Prostate gland (tissue), 2 donors: ENCODE data around the gene MDC1. TPM values are rescaled to one million over a fixed set of nuclear protein-coding genes. Genes with fewer than 3 reads are reported as not detected.
"Not testable (repeated sequence)": the region's sequence is repeated elsewhere in the genome, so short reads cannot be mapped to it uniquely, and the experiment has no call there.

Experiments used
- DNase-seq: peaks from one replicate; pipeline ENCODE4 v3.0.0-alpha.2; 2019; ENCODE audit warnings: low spot score
- H3K27ac ChIP-seq, 2 donors: fragments of 200-600 bp; sonication (generic); 2 replicates each; pipeline ENCODE4 v1.5.1; 2017 to 2019
- H3K27me3 ChIP-seq: fragments of 200-600 bp; sonication (generic); replicated peaks from 2 replicates; pipeline ENCODE4 v1.5.1; 2019; ENCODE audit not compliant: insufficient read depth
- H3K36me3 ChIP-seq, 2 donors: fragments of 200-600 bp; sonication (generic); 1 replicate in 1 of 2; 2 replicates in 1 of 2; pipeline versions ENCODE4 v1.5.1 to v1.8.1; 2017 to 2019
- H3K4me1 ChIP-seq: fragments of 200-600 bp; sonication (generic); replicated peaks from 2 replicates; pipeline ENCODE4 v1.5.1; 2019
- H3K4me3 ChIP-seq, 2 donors: fragments of 200-600 bp; sonication (generic); 2 replicates each; pipeline ENCODE4 v1.5.1; 2017 to 2019
- H3K9me3 ChIP-seq: fragments of 200-600 bp; sonication (generic); 2 replicates; pipeline ENCODE4 v1.5.1; 2017
- POLR2A ChIP-seq: fragments of 450-650 bp; IDR thresholded peaks from one replicate; pipeline ENCODE4 v1.6.1; 2016; ENCODE audit warnings: antibody characterized with exemption, mild to moderate bottlenecking
- POLR2AphosphoS5 ChIP-seq: sonication (generic); formaldehyde crosslinking; IDR thresholded peaks from one replicate; pipeline ENCODE4 v1.6.1; 2017; ENCODE audit warnings: antibody characterized with exemption
- WGBS: methylation state at CpG from one replicate; pipeline ENCODE4 v1.1.5; 2018; 5-methylcytosine and 5-hydroxymethylcytosine counted together
- intact Hi-C: fragments of 100-400 bp; cut with DNase I; formaldehyde crosslinking; loops from one replicate; pipeline ENCODE4 v1.14.2; 2022
- total RNA-seq, 2 donors: library from RNA; depleted of rRNA; stranded (reverse); fragments of >200 nt; gene quantifications; one replicate each; pipeline ENCODE4 v1.1.0, GENCODE V29; 2016
- TF ChIP-seq, protein P1 (sequence below), 4 experiments: fragments of 200-600 bp in 2 of 4; fragments of 450-650 bp in 2 of 4; sonication (generic) in 2 of 4; IDR thresholded peaks; 1 replicate in 3 of 4; 2 replicates in 1 of 4; pipeline ENCODE4 v1.5.1; 2016 to 2019; ENCODE audit warnings: antibody characterized with exemption in 4 of 4, mild to moderate bottlenecking in 2 of 4, moderate library complexity in 2 of 4

MDC1 gene
- total RNA-seq, 2 donors from 2014 or later, result 20.5 to 26.3 TPM

DNA sequence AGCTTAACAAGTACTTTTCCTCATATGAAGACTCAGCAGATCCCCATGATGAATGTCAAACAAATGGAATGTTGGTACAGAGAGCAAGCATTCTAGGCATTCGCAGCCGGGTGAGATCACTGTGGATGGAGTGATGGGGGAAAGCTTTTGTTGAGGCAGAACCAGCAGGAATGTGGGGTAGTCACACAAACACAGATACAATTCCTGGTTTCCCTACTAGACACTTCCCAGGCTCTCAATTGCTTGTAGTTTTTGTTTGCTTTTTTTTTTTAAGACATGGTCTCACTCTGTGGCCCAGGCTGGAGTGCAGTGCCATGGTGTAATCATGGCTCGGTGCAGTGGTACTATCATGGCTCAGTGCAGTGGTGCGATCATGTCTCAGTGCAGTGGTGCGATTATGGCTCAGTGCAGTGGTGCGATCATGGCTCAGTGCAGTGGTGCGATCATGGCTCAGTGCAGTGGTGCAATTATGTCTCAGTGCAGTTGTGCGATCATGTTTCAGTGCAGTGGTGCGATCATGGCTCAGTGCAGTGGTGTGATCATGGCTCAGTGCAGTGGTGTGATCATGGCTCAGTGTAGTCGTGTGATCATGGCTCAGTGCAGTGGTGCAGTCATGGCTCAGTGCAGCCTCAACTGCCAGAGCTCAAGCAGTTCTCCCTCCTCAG is 42.6 kb upstream of the MDC1 start:
- H3K27me3 ChIP-seq, result no peaks in the 10 kb centered on the region
- no peaks in the 10 kb centered on the region for H3K9me3 ChIP-seq
- intact Hi-C loops, result no loop called here
- H3K27ac ChIP-seq, result no peak overlapping the region
- no peak for DNase-seq
- 87% methylated on average over 10 of the region's 10 CpGs for WGBS
- no peaks in the 10 kb centered on the region for H3K36me3 ChIP-seq
- H3K4me1 ChIP-seq, result no peaks in the 10 kb centered on the region
- H3K4me3 ChIP-seq, result no peak overlapping the region
- TF ChIP-seq, protein P1, sequence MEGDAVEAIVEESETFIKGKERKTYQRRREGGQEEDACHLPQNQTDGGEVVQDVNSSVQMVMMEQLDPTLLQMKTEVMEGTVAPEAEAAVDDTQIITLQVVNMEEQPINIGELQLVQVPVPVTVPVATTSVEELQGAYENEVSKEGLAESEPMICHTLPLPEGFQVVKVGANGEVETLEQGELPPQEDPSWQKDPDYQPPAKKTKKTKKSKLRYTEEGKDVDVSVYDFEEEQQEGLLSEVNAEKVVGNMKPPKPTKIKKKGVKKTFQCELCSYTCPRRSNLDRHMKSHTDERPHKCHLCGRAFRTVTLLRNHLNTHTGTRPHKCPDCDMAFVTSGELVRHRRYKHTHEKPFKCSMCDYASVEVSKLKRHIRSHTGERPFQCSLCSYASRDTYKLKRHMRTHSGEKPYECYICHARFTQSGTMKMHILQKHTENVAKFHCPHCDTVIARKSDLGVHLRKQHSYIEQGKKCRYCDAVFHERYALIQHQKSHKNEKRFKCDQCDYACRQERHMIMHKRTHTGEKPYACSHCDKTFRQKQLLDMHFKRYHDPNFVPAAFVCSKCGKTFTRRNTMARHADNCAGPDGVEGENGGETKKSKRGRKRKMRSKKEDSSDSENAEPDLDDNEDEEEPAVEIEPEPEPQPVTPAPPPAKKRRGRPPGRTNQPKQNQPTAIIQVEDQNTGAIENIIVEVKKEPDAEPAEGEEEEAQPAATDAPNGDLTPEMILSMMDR (IDR thresholded peaks at IDR 0.05), result no peak
- no peak for TF ChIP-seq POLR2A
- no peak for TF ChIP-seq POLR2AphosphoS5

DNA sequence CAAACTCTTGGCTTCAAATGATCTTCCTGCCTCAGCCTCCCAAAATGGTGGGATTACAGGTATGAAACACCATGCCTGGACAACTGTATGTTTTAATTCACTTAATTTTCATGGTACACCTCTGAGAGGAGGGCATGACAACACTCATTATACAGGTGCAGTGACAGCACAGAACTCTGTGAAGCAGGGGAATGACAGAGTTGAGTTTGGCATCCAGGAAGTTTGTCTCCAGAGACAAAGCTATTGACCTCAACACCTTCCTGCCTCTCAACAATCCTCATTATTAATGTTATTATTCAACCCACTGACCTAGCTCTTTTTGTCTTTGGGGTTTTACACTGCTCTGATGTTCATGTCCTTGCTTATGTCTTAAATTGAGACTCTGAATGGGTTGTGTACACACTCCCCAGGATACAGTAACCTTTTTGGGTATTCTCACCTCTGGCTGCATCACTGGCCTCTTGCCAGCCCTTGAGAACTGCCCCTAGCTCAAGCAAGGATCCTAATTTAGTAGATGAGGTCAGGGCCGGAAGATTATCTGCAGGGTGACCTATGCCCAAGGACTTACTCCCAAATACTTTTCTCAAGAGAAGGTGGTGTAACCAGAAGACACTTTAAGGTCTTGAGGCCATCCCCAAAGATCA is 40.3 kb upstream of the MDC1 start:
- no peak for DNase-seq
- TF ChIP-seq POLR2A (no peak), POLR2AphosphoS5 (no peak)
- TF ChIP-seq, protein P1 (IDR thresholded peaks at IDR 0.05), result no peak
- intact Hi-C loops, result no loop called here
- no peaks in the 10 kb centered on the region for H3K27me3 ChIP-seq
- WGBS, result 95% methylated on average over 1 of the region's 1 CpG
- H3K4me1 ChIP-seq, result no peaks in the 10 kb centered on the region
- no peaks in the 10 kb centered on the region for H3K36me3 ChIP-seq
- no peak overlapping the region for H3K4me3 ChIP-seq
- H3K9me3 ChIP-seq, result no peaks in the 10 kb centered on the region
- no peak overlapping the region for H3K27ac ChIP-seq

DNA sequence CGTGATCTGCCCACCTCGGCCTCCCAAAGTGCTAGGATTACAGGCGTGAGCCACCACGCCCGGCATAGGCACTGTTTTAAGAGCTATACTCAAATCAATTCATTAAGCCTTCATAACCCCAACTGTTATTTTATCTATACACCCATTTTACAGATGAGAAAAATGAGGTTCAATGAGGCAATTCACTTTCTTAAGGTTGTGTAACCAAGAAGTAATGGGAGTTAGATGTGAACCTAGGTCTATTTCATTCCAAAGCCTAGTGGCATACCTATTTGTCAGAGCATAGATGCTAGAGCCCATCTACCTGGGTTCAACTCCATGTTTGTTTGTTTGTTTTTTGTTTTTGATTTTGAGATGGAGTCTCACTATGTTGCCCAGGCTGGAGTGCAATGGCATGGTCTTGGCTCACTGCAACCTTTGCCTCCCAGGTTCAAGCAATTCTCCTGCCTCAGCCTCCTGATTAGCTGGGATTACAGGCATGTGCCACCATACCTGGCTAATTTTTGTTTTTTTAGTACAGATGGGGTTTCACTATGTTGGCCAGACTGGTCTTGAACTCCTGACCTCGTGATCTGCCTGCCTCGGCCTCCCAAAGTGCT is 39.4 kb upstream of the MDC1 start:
- 88% methylated on average over 7 of the region's 7 CpGs for WGBS
- H3K27me3 ChIP-seq, intact Hi-C loops: not testable (repeated sequence)

DNA sequence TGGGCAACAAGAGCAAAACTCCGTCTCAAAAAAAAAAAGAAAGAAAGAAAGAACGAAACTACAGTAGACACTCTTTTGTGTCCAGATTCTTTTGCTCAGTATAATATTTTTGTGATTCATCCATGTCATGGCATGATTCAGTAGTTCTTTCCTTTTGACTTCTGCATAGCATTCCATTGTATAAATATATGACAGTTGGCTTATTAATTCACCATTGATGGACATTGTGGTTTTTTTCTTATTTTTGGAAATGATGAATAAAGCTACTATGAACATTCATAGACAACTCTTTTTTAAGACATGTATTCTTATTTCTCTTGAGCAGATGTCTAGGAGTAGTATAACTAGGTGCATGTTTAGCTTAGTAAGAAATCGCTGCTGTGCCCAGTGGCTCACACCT is 37.5 kb upstream of the MDC1 start:
- intact Hi-C loops, result no loop called here

More for the DNA sequence above, 39.4 kb upstream of the MDC1 start:
- DNase-seq, H3K4me3 ChIP-seq, H3K9me3 ChIP-seq, H3K36me3 ChIP-seq, H3K27ac ChIP-seq, H3K4me1 ChIP-seq: not testable (repeated sequence)

More for the DNA sequence above, 37.5 kb upstream of the MDC1 start:
- Histone ChIP-seq H3K27me3 (no peaks in the 10 kb centered on the region), H3K4me3 (no peak overlapping the region), H3K4me1 (no peaks in the 10 kb centered on the region), H3K36me3 (no peaks in the 10 kb centered on the region), H3K27ac (no peak overlapping the region), H3K9me3 (no peaks in the 10 kb centered on the region)
- WGBS, result 92% methylated on average over 3 of the region's 3 CpGs
- TF ChIP-seq, protein P1 (IDR thresholded peaks at IDR 0.05), result no peak
- TF ChIP-seq POLR2AphosphoS5, result no peak
- TF ChIP-seq POLR2A, result no peak
- DNase-seq, result no peak
